Measurements from ENCODE around the gene TMEM59L. TPM values are rescaled to one million over a fixed set of nuclear protein-coding genes. Genes with fewer than 3 reads are reported as not detected.

The TMEM59L gene
- total and polyA plus RNA-seq, 10 donors, result 0.15 to 0.74 (median 0.49) TPM; not detected in 5

DNA sequence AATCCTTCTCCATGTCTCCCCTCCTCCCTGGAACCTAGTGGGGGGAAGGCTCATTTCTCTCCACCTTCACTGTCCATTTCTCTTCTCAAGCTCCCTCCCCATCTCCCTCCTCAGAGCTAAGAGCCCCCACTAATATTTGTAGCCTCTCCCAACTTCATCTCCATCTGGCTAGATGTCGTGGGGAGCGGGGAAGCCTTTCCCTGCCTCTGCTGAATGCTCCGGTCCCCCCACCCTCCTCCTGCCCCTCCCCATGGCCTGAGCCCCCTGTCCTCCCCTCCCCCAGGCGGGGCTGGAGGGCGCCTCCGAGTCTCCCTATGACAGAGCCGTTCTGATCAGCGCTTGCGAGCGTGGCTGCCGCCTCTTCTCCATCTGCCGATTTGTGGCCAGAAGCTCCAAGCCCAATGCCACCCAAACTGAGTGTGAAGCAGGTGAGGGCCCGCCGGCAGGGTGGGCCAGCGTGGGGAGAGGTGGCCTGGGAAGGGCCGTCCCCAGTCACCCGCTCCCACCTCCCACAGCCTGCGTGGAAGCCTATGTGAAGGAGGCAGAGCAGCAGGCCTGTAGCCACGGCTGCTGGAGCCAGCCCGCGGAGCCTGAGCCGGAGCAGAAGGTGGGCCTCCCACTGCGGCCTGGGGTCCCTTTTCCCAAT is 1.0 kb downstream of the TMEM59L start:
- Histone ChIP-seq H3K36me3 (no peaks in the 10 kb centered on the region), H3K4me1 (peaks cover 22 to 37% (median 32%) of the 10 kb centered on the region in 6 donors), H3K9me3 (no peaks in the 10 kb centered on the region), H3K4me3 (no peak overlapping the region), H3K27ac (no peak overlapping the region), H3K27me3 (replicated peaks in 1 of 7) (peaks cover 22 to 98% (median 71%) of the 10 kb centered on the region in 7 donors)
- TF ChIP-seq POLR2AphosphoS5 (IDR thresholded peaks at IDR 0.05), result no peak
- TF ChIP-seq, protein P1, sequence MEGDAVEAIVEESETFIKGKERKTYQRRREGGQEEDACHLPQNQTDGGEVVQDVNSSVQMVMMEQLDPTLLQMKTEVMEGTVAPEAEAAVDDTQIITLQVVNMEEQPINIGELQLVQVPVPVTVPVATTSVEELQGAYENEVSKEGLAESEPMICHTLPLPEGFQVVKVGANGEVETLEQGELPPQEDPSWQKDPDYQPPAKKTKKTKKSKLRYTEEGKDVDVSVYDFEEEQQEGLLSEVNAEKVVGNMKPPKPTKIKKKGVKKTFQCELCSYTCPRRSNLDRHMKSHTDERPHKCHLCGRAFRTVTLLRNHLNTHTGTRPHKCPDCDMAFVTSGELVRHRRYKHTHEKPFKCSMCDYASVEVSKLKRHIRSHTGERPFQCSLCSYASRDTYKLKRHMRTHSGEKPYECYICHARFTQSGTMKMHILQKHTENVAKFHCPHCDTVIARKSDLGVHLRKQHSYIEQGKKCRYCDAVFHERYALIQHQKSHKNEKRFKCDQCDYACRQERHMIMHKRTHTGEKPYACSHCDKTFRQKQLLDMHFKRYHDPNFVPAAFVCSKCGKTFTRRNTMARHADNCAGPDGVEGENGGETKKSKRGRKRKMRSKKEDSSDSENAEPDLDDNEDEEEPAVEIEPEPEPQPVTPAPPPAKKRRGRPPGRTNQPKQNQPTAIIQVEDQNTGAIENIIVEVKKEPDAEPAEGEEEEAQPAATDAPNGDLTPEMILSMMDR (IDR thresholded peaks at IDR 0.05 in 8 of 11, conservative IDR thresholded peaks at IDR 0.05 in 3 of 11), result no peak
- no peak for TF ChIP-seq POLR2A (IDR thresholded peaks at IDR 0.05)
- intact Hi-C loops (cut with DNase I; ENCODE audit: low total_unique reads), result no loop called here
- no peak for DNase-seq
- 19 to 30% (median 20%) methylated on average over 8 to 23 of the region's 23 CpGs for WGBS, 5 donors

DNA sequence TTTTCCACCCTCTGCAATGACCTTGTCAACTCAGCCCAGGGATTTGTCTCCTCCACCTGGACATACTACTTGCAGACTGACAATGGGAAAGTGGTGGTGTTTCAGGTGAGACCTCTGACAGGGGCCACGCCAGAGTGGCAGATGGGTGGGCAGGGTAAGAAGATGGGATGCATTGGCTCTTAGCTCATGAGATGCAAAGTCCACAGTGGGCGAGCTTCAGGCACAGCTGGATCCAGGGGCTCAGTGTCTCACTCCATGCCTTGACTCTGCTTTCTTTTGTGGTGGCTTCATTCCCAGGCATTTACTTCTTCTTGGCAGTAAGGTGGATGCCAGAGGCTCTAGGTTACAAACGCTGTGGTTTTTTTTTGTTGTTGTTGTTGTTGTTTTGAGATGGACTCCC is 3.4 kb downstream of the TMEM59L start:
- Histone ChIP-seq H3K4me1 (peaks cover 16 to 30% (median 25%) of the 10 kb centered on the region in 6 donors), H3K27me3 (replicated peaks in 1 of 7) (peaks cover 10 to 90% (median 48%) of the 10 kb centered on the region in 7 donors), H3K9me3 (no peaks in the 10 kb centered on the region), H3K36me3 (no peaks in the 10 kb centered on the region), H3K4me3 (no peak overlapping the region), H3K27ac (no peak overlapping the region)
- intact Hi-C loops (cut with DNase I; ENCODE audit: low total_unique reads), result no loop called here
- TF ChIP-seq POLR2AphosphoS5 (IDR thresholded peaks at IDR 0.05) (no peak), POLR2A (IDR thresholded peaks at IDR 0.05) (no peak)
- TF ChIP-seq, protein P1 (IDR thresholded peaks at IDR 0.05 in 8 of 11, conservative IDR thresholded peaks at IDR 0.05 in 3 of 11), result no peak
- no peak for DNase-seq
- WGBS, 5 donors, result 85 to 95% (median 91%) methylated on average over 3 of the region's 3 CpGs

DNA sequence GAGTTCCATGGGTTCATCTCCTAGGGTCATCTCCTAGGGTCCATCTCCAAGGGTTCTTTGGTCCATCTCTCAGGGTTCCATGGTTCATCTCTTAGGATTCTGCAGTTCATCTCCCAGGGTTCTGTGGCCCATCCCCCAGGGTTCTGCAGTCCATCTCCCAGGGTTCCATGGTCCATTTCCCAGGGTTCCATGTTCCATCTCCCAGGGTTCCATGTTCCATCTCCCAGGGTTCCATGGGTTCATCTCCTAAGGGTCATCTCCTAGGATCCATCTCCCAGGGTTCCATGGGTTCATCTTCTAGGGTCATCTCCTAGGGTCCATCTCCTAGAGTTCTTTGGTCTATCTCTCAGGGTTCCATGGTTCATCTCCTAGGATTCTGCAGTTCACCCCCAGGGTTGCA is 4.9 kb downstream of the TMEM59L start:
- no peak overlapping the region for H3K27ac ChIP-seq
- DNase-seq, result no peak
- H3K4me1 ChIP-seq, result peaks cover under 1 to 14% (median 9%) of the 10 kb centered on the region in 6 donors
- H3K27me3 ChIP-seq (replicated peaks in 1 of 7), result peaks cover 0 to 75% (median 33%) of the 10 kb centered on the region in 7 donors
- H3K9me3 ChIP-seq, result no peaks in the 10 kb centered on the region
- intact Hi-C loops (cut with DNase I; ENCODE audit: low total_unique reads), result no loop called here
- H3K4me3 ChIP-seq, result no peak overlapping the region
- no peaks in the 10 kb centered on the region for H3K36me3 ChIP-seq
- TF ChIP-seq POLR2AphosphoS5 (IDR thresholded peaks at IDR 0.05), result no peak
- TF ChIP-seq, protein P1 (IDR thresholded peaks at IDR 0.05 in 8 of 11, conservative IDR thresholded peaks at IDR 0.05 in 3 of 11), result no peak
- TF ChIP-seq POLR2A (IDR thresholded peaks at IDR 0.05), result no peak

DNA sequence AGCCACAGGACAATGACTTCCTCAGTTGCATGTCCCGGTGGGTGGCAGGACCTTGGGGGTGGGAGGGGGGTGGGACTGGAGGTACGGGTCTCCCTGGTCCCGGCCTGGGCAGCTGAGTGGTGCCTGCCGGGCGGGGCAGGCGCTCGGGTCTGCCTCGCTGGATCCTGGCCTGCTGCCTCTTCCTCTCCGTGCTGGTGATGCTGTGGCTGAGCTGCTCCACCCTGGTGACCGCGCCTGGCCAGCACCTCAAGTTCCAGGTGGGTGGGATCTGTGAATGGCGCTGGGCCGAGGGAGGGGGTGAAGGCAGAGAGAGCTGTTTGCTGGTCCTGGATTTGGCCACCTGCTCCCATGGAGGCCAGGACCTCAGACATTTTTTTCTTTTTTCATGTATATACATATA is 5.6 kb downstream of the TMEM59L start:
- intact Hi-C loops (cut with DNase I; ENCODE audit: low total_unique reads), result no loop called here
- TF ChIP-seq POLR2AphosphoS5 (IDR thresholded peaks at IDR 0.05) (no peak), POLR2A (IDR thresholded peaks at IDR 0.05) (no peak)
- TF ChIP-seq, protein P1 (IDR thresholded peaks at IDR 0.05 in 8 of 11, conservative IDR thresholded peaks at IDR 0.05 in 3 of 11), result no peak
- whole genome bisulfite sequencing, 5 donors, result 85 to 98% (median 91%) methylated on average over 2 to 13 of the region's 13 CpGs
- H3K27me3 ChIP-seq (replicated peaks in 1 of 7), result peaks cover 0 to 68% (median 26%) of the 10 kb centered on the region in 7 donors
- H3K4me1 ChIP-seq, result peaks cover 0 to 7% (median 3%) of the 10 kb centered on the region in 6 donors
- no peak overlapping the region for H3K4me3 ChIP-seq
- H3K36me3 ChIP-seq, result no peaks in the 10 kb centered on the region
- no peak overlapping the region for H3K27ac ChIP-seq
- DNase-seq, result no peak
- no peaks in the 10 kb centered on the region for H3K9me3 ChIP-seq

All from spleen (tissue), 11 donors.